HG02642 (cell line): ENCODE results near the gene PIPOX.

ENCODE experiments used
- ATAC-seq: cut with Tn5 transposase; IDR thresholded peaks from one replicate; pipeline ENCODE4 v1.9.1; 2021; ENCODE audit warnings: mild to moderate bottlenecking; ENCODE audit not compliant: unreplicated experiment, poor library complexity

Gene PIPOX

DNA sequence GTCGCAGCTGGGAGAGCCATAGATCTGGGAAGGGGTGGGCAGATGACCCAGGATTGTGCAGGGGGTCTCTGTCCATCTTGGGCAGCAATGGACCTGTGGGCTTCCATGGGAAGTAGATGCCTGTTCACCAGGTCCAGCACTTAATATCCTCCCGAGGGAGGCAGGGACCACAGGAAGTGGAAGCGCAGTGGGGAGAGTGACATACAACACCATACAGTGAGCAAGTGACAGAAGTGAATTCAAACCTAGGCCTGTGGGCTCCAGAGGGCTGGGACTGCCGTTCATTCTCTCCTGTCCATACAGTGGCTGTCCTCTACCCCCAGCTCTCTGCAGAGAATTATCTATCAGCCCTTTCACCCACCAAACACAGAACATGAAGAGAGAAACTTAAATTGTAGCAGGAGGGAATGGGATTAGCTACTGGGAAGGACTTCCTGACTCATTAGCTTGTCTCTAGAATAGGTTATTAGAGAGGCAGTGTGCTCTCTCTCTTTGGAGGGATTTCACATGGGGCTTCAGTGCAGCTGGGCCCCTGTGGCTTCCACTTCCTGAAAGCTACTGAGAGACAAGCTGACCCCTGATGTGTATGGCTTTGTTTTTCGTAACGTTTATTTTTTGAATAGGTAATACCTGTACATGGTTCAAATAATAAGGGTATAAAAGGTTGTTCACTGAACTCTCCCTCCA is 24.0 kb upstream of the PIPOX start:
- no peak for ATAC-seq

DNA sequence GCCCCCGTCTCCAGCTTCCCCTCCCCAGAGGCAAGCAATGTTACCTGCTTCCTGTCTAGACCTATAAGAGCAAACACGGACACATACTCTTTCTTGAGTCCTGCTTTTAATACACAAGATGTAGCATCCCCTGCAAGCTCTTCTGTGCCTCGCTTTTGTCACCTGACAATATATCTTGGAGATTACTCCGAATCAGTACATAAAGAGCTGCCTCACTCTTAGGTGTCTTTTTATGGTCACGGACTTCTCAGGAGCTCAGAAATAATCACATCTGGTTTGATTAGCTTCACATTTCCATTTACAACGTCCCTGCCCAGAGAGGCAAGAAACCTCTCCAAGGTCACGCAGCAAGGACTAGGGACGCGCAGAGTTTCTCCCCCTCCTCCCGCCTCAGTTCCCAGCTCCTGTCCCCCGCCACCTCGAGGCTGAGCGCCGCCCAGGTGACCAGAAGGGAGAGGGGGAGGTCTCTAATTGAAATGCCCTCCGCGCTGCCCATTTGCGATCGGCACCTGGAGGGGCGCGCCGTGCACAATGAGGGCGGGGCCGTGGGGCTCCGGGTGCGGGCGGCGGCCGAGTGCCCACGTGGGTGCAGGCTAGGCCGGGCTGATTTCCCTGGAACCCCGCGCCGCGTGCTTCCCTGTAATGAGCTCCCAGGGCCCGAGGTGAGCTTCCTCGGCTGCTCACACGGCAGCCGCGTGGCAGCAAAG is 23.3 kb upstream of the PIPOX start:
- ATAC-seq = no peak

DNA sequence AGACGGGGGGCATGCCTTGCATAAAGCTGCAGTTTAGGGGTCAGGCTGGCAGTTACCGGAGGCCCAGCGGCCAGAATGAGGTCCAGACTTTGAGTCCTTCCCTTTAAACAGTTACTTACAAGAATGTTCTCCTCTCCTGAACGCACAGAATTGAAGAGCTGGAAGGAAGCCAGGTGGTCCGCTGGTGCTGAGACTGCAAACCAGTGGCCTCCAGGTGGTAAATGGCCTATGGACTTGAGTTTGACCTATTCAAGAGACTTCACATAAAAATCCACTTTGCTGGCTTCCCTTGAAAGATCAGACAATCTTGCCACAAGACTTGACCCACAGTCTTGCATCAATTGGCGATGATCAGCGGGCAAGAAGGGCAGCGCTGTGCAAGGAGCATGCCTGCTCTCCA is 22.4 kb upstream of the PIPOX start:
- no peak for ATAC-seq

DNA sequence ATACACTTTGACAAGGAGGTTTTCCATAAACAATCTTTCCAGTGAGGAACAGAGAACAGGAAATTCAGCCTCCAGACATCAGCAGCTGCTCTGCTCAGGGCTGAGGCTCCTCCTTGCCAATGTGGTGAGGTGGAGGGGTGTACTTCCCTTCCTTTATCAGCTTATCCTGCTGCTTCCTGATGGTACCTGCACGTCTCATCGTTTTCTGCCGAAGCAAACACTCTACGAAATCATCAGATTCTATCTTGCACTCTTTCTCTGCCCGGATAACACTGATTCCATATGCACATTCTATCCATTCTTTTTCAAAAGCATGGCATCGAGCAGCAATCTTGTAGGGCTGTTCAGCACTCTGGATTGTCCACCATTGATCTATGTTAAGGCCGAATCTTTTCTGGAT is 21.7 kb upstream of the PIPOX start:
- no peak for ATAC-seq

DNA sequence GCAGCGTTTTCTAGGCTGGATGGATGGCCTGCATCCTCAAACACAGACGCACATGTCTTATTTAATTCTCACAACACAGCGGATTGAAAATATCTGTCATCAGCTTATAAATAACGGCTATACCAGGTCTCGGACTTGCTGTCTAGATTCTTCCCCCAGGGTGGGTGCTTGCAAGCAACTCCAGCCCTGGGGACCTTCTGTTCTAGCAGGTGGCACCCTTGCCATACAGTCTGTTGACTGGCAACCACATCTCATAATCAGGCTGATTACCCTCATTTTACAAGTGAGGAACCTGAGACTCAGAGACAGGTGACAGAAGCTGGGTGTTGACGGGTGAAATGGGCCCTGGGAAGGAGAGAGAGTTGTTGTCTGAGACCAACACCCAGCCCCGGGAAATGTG is 20.9 kb upstream of the PIPOX start:
- ATAC-seq = no peak

DNA sequence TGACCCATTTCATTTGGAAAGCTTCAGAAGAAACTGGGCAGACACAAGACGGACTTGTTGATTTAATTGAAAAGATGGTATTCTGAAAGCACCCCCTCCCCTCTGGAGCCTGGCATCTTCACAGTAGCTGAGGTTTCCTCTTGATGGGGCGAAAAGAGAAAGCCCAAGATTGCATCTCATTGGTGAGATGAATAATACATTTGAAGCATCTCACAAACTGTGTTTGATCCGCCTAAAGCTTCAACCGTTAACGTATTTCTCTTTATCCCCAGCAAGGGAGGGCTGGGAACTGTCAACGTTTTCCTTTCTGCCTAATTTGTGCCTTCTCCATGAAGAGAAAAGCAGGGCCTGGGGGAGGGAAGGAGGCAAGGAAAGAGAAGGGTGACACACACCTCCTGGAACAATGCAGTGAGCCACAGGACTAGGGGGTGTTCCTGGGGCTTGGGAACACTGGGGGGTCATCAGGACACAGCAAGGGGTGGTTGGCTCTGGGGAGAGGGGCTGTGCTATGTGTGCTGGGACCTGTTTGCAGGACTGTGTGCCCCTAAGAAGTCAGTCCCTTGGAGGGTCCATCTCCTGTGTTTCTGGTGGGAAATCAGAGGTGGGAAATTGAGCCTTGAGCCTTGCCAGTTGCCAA is 18.5 kb upstream of the PIPOX start:
- ATAC-seq = no peak

DNA sequence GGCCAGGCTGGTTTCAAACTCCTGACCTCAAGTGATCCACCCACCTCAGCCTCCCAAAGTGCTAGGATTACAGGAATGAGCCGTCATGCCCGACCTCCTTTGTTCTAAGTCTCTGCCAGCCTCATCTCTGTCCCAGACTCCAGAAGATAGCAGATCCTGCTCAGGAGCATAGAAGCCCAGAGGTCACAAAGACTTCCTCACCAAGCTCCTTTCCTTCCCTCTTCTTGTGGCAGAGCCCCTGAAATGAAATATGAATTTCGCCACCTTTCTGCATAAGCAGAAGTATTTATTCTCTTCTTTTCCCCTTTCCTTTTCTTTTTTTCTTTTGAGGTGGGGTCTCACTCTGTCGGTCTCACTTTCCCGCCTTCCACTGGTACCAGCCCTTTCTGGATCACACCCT is 11.5 kb upstream of the PIPOX start:
- ATAC-seq = no peak

DNA sequence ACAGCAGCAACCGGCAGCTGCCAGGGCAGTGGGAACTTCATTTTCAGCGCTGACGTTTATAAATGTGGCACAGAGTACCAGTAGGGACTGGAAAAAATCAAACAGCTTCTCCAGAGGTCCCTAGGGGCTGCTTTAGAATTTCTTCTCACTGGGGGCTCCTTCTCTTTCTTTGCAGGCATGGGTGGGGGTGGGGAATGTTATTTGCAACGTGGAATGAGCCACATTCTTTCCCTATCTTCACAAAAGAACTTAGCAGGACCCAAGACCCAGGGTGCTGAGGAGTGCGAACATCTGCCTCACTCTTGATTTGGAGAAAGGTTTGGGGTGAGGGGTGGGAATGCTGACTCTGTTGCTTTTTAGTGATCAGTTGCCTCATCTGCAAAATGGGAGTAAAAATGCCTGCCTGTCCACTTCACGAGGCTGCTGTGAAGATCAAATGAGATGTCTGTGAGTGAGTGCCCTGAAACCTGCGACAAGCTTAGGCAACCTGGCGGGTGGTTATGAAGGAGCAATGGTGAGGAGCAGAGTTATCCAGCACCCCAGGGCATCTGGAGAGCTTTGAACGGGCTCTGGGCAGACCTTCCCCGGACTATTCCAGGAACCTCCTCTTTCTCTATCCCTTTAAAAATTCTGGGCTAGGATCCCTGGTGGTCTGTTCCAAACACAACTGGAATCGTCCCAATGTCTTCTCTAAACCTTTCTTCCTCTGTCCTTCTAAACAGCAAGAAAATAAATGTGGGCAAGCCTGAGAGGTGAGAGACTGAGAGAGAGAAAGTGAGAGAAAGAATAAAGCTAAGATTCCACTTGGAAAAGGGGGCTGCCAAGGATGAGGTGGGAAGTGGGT is 10.7 kb upstream of the PIPOX start:
- no peak for ATAC-seq

DNA sequence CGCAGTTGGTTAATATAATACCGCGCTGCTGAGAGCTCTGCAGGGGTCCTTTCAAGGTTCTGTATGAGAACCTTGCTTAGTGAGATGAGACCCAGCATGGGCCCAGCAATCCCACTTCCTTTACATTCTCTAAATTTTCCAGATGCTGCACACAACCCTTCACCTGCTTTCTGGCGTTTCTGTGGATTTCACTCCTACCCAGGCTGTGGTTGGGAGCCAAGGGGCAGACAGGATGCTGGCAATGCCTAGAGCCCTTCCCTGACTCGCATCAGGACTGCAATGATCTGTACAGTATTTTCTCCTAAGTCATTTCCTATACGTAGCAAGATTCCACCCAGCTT is 10.1 kb upstream of the PIPOX start:
- ATAC-seq = no peak

DNA sequence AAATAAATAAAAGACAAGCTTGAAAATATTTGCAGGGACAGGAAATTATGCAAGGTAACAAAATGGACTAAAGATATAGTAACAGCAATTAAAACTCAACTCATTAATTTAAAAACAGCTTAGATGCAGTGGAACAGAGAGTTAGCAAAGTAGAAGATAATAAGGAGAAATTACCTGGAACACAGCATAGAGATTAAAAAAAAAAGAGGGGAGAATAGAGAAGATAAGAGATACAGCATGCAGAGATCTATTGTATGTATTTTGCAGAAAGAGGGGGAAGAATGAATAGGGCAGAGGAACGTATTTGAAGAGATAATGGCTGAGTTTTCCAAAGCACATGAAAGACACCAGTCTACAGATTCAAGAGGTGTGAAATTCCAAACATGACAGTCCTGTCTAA is 8.4 kb upstream of the PIPOX start:
- no peak for ATAC-seq

DNA sequence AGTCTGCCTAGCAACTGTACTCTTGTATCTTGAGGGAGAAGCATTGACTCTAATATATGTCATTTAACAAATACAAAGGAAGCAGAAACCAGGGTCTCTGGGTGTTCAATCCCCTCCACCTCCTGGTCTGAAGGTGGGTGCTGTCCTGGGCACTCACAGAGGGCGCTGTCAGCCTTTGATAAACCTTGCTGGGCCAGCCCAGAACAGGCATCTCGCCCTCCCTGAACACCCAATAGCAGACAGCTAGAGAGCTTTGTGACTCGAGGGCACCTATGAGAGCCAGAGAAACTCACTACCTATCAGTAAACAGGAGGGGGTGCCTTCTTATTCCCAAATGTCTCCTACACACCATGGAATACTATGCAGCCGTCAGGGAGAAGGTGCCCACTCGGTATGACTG is 6.4 kb upstream of the PIPOX start:
- no peak for ATAC-seq

DNA sequence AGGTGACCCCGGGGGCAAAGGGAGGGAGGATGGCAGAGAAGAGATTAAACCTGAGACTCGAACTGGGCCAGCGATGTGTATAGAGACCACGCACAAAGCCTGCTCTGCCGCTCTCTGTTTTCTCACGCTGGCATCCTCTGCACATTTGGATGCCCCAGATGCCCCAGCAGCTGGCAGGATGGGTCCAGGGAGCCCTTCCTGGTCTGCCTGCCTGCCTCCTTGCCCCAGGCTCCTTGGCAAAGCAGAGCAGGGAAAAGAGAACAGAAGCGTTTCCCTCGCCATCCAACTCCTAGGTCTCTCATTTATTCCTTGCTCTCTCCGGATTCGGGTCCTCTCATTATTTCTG is 5.2 kb upstream of the PIPOX start:
- no peak for ATAC-seq

DNA sequence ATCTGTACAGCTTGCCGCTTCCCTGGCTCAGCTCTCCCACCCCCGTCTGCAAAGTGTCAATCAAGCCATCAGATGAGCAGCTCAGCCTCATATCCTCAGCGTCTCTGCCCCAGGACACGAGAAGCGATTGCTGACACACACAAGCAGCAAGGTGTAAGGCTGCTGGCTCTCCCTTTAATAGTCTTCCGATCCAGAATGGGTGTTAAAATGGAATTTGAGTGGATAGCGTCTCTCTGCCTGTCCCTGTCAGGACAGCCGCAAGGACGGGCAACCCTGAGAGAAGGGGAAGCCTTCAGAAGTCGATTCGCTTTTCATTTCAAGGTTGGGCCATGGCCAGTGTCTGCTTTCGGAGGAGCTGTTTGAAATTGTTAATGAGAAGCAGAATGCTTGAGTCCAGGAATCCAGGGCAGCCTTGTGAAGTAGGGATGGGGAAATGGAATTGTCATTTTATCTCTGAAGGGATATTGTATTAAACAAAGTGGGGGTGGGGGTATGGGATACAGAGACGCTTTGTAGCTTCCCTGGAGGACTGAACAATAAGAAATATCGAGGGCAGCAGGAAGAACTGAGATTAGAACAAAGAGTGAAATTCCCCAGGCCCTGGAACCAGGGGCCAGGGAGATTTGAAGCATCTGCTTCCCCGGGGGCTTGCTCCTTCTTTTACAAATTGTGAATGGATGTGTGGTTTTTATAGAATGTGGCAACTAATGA is 4.7 kb upstream of the PIPOX start:
- ATAC-seq = no peak

DNA sequence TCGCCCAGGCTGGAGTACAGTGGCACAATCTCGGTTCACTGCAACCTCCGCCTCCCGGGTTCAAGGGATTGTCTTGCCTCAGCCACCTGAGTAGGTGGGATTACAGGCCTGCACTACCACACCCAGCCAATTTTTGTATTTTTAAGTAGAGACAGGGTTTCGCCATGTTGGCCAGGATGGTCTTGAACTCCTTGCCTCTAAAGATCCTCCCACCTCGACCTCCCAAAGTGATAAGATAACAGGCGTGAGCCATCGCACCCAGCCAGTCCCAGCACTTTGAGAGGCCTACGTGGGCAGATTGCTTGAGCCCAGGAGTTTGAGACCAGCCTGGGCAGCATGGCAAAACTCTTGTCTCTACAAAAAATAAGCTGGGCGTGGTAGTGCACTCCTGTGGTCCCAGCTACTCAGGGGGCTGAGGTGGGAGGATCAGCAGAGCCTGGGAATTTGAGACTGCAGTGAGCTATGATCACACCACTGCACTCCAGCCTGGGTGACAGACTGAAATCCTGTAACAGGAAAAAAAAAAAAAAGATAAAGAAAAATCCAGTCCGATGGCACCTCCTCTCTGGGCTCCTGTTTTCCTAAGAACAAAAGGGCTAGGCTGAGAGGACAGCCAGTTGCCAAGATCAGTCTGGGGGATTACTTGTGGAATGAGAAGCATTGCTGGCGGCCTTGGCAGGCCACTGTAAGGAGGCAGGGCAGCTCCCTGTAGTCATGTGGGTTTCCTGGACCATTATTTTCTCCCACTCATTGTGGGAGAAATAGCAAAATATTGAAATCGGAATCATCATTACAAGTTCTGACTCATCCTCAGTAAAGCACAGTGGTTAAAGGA is 3.0 kb upstream of the PIPOX start:
- ATAC-seq = no peak

DNA sequence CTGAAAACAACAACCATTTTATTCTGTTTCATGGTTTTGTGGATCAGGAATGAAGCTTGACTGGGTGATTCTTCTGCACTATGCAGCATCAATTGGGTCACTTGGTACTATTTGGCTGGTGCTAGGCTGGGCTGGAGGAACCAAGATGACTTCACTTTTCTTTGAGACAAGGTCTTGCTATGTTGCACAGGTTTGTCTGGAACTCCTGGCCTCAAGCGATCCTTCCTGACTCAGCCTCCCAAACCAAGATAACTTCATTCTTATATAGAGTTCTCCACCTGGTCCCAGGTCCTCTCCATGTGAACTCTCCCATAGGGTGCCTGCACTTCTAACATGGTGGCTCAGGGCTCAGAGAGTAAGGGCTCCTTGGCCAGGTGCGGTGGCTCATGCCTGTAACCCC is 1.9 kb upstream of the PIPOX start:
- no peak for ATAC-seq

DNA sequence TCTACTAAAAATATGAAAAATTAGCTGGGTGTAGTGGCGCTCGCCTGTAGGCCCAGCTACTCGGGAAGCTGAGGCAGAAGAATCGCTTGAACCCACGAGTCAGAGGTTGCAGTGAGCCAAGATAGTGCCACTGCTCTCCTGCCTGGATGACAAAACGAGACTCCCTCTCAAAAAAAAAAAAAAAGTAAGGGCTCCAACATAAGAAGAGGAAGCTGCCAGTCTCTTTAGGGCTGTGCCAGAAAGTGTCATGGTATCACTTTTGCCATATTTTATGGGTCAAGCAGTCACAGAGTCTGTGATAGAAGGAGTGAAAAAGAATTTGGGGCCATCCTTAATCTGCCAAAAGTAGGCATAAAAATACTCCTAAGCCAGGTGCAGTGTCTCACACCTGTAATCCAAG is 1.4 kb upstream of the PIPOX start:
- ATAC-seq = no peak

DNA sequence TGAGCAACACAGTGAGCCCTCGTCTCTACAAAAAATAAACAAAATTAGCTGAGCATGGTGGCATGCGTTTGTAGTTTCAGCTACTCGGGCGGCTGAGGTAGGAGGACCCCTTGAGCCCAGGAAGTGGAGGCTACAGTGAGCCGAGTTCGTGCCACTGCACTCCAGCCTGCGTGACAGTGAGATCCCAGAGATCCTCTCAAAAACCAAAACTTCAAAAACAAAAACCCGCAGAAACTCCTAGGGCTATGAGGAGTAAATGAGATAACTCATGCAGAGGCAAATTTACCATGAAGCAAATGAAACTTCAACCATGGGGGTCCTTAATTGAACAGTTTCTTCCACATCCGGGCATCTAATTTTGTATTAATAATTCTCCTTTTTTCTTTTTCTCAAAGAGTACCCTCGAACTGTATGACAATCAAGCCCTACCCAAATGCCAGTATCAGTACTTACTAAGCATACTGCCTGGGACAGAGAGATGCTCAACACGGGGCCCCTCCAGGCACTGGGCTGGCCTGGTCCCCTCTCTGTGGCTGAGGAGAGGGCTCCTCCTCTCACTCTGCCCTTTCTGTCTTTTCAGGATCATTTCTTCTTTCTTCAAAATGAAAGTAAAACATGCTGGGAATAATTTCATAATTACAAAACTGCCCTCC is 789 bp upstream of the PIPOX start:
- ATAC-seq = no peak

DNA sequence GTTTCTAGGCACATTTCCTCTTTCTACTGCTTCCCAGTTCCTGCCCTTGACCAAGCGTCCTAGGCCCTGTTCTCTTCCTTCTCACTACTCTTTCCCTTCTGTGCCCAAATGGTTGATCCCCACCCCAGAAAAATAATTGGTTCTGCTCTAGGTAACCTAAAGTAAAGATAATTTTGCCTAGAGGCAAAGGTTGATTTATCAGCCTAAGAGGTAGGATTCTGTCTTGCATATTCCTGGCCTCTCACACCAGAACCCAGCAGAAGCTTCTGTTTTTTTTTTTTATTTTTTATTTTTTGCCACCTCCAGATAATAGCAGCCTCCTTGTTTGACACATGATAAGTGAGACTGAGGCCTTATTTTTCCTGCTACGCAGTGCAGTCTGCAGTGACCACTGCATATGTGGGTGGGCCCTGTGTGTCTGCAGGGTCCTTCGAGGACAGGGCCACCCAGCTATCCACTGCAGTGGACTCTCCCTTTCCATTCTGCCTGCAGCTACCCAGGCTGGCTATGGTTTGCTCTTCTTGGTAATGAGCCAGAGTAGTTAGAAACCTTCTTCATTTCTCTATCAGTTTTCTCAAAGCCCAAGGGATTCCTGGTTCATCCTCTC is 701 bp downstream of the PIPOX start:
- no peak for ATAC-seq

DNA sequence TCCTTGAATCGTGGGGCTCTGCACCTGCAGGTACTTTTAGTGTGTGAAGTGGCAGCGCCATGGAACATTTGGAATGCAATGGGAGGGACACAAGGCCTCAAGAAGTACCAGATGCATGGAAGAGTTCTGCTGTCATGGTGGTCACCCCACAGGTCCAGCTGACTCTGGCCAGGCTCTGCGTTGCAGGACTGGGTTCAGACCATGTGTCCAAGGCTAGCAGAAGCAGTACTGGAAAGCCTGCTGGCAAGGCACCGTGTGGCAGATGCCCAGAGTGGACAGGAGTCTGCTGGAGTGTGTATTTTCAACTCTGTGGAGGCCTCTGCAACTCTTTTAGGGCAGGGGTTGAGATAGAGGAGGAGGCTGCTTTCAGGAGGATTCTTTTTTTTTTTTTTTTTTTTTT is 2.1 kb downstream of the PIPOX start:
- no peak for ATAC-seq
